Endometrial microvascular endothelial cells (primary cell): Measurements from ENCODE around the gene CIB2. TPM values are rescaled to one million over a fixed set of nuclear protein-coding genes. Genes with fewer than 3 reads are reported as not detected.

ENCODE experiments used
- in situ Hi-C: cut with HindIII; loops from 2 replicates; pipeline ENCODE4 v1.10.0; 2017; ENCODE audit warnings: low sequenced_read_pairs, low pct_unique_long_range_greater_than_20kb; ENCODE audit errors: inconsistent ontology term
- total RNA-seq: library from RNA; depleted of rRNA; stranded (reverse); fragments of >200 nt; gene quantifications from one replicate; pipeline ENCODE4 v1.2.3, GENCODE V29; 2015; ENCODE audit errors: inconsistent ontology term

Gene CIB2
- total RNA-seq, 1 donor from 2014 or later = 0.28 TPM

- in situ Hi-C loops = no loop called here
Observed at GRCh38 chr15:78112551-78112950, 18.7 kb downstream of the CIB2 start.

DNA sequence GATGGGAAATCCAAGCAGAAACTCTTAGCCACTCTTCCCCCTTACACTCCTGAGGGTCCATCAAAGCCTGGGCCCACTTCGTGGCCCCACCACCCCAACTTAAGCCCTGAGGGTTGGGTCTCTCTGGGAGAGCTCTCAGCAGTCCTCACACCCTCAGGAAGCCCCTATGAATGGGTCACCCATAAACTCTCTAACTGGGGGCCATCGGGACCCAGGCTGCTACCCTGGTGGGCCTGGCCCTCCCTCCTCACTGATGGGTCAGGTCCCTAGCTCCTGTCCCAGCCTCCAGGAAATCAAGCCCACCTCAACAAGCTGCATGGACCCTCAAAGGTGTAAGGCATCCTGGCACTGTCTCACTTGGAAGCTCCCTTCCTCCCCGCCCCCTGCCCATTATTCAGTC is 19.5 kb downstream of the CIB2 start:
- in situ Hi-C loops = no loop called here

DNA sequence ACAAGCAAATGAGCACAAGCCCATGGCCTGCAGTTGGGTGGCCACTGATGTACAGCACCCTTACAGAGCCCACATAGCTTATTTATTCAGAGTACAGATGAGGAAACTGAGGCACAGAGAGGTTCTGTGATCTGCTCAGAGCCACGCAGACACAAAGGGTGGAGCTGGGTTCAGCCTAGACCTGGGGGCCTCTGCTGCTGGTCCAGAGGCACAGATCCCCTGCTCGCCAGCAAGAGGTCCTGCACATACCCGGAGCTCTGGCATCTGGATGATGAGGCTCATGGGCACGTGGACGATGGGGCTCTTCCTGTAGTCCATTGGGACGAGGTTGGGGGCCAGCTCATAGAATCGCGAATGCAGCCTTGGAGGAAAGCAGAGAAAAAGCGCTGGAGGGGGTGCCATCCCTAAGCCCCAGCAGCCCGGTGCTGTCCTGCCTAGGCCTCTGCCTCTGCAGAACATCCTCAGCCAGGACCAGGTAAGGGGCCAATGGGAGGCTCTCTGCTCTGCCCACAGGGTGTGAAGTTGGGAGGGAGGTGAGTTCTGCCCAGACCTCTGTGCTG is 20.2 kb downstream of the CIB2 start:
- in situ Hi-C loops = no loop called here

DNA sequence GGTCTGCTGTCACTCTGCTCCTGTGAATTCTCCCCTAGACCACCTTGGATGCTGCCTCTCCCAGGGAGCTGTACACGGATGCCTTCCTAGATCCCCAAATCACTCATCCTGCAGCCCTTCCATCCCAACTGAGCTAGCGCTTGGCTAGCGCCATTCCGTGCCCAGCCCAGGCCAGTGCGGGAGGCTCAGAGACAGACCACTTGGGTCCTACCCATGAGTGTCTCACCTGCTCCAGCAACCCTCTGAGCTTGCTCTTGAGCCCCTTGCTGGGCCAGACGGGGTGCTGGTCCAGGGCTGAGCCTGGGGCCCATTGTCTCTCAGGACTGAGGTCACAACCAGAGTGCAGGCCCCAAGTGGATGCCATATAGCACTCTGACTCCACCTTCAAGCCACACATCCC is 21.1 kb downstream of the CIB2 start:
- in situ Hi-C loops = no loop called here

DNA sequence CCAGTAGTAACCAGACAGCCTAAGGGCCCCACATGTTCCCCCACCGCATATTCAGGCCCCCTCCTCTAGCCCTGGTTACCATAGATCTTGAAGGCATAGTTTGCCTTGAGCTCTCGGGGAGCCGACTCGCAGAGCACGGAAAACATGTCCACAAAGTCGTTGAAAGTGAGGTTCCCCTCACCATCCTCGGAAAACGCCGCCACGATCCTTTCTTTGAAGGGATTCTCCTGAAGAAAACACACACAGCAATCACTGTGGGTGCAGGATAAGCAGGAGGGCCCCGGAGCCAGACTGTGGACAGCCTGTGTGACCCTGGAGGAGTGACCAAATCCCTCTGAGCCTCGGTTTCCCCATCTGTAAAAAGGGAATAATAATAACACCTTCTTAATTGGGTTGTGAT is 22.1 kb downstream of the CIB2 start:
- in situ Hi-C loops = no loop called here

DNA sequence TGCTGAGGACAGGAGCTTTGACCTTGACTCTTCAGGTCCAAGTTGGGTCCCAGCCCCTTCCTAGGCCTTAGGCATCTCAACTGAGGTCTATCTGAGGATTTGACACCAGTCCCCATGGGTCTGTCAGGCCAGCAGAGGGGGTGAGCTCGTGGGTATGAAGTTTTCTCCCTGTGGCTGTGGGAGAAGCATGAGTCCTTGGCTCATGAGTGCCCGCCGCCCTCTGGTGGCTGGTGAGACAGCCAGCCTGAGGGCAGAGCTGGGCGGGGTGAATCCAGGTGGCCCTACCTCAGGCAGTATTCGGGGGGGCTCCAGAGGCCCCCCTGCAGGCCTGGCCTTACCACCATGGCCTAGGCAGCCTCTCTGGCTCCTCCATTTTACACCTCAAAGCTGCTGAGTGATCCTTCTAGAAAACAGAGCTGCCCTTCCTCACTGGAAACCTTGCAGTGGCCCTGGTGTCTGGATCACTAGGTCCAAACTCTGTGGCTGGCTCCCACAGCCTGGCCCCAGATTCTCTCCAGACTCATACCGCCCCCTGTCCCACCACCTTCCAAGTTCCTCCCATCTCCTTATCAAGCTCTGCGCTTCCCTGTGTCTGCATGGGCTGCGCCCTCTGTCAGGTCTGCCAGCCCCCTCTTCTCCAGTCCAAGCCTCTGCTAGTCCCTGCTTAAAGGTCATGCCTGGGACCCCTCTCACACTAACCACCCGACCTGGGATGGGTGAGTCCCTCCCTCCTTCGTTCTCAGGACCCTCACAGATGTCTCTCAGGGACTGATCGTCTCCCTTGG is 22.8 kb downstream of the CIB2 start:
- in situ Hi-C loops = no loop called here

- in situ Hi-C loops = no loop called here
Observed at GRCh38 chr15:78107471-78107870, 23.8 kb downstream of the CIB2 start.

GRCh38 chr15:78105476-78106241 is 25.6 kb downstream of the CIB2 start:
- in situ Hi-C loops = no loop called here

GRCh38 chr15:78104566-78105475 is 26.4 kb downstream of the CIB2 start:
- in situ Hi-C loops = no loop called here

DNA sequence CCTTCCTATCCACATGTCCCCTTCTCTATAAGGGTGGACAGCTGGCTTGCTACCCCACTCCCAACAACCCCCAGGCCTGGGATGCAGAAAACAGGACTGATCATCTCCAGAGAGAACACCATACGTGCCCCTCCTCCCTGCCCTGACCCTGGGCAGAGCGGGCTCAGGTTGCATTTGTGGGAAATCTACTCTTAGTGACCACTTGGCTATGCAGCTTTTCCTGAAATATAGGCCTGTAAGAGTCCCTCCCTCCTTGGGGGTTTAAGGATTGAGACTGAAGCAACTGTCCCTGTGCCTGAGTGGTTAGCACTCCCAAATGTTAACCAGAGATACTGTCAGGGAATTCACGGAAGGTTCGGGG is 27.1 kb downstream of the CIB2 start:
- in situ Hi-C loops = no loop called here

DNA sequence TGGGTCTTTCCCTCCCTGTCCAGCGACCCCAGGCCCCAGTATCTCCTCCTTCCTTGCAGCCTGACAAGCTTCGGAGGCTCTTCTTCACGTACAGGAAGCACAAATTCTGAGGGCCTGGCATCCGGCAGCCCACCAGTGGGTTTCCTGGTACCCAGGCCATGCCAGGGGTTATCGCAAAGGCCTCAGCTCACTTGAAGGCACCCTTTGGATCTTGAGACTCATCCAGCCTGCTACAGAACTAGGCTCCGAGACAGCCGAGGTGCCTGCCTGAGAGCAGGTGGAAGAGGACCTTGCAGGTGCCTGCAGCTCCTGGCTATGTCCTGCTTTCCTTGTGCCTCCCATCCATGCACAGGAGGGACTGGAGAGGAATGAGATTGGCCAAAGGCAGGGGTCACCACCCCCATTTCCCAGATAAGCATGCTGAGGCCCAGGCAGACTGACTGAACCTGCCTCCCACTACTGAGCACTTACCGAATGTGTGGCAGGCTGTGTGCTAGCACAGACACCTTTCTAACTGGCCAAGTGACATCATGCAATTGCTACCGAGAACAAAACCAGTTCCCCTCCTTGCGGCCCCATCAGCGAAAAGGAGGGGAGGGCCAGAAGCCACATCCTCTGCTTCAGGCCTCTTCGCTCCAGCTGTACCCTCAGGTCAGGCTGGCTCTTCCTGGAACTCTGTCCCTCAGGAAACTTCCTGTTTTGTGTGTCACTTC is 27.7 kb downstream of the CIB2 start:
- in situ Hi-C loops = no loop called here

DNA sequence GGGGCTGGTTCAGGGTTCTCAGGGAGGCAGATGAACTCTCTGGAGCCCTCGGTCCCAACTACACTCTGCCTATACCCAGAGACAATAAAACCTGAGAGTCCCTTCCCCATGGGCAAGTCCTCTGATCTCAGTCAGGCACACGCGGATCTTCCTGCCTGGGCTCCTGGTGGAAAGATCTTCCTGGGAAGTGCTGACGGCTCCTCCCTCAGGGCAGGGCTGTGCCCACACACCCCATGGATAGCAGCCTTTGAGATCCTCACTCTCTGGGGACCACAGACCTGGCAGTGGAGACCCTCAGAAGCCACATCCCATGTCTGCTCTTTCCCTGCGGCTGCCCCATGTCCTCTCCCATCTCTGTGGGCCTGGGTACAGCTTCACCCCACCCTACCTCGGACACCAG is 28.5 kb downstream of the CIB2 start:
- in situ Hi-C loops = no loop called here

GRCh38 chr15:78102211-78102610 is 29.0 kb downstream of the CIB2 start:
- in situ Hi-C loops = no loop called here

- in situ Hi-C loops = no loop called here
Observed at GRCh38 chr15:78101423-78102105, 29.7 kb downstream of the CIB2 start.

DNA sequence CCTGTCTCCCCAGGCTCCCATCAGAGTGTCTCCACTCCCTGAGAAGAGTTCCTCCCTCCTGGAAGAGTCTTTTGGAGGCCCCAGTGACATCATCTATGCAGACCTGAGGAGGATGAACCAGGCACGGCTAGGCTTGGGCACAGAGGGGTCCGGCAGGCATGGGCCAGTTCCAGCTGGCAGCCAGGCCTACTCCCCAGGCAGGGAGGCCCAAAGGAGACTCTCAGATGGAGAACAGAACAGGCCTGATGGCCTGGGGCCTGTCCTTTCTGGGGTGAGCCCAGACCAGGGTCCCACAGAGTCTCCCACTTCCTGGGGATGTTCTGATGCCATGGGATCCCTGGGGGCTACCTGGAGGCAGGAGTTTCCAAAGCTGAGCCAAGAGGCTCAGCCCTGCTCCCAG is 30.4 kb downstream of the CIB2 start:
- in situ Hi-C loops = no loop called here

- in situ Hi-C loops = no loop called here
Observed at GRCh38 chr15:78098131-78098755, 33.0 kb downstream of the CIB2 start.

GRCh38 chr15:78097667-78098066 is 33.6 kb downstream of the CIB2 start:
- in situ Hi-C loops = no loop called here
